Uterus (tissue), 2 donors: Measurements from ENCODE around the gene NFATC1.

ENCODE experiments used
- POLR2A ChIP-seq, 2 donors: fragments of 450-650 bp; IDR thresholded peaks; one replicate each; pipeline ENCODE4 v1.6.1; 2016; ENCODE audit warnings: antibody characterized with exemption in 2 of 2, mild to moderate bottlenecking in 1 of 2, moderate library complexity in 1 of 2
- TF ChIP-seq, protein P1 (sequence below), 4 experiments: fragments of 200-600 bp in 2 of 4; fragments of 450-650 bp in 2 of 4; sonication (generic) in 2 of 4; IDR thresholded peaks; one replicate each; pipeline ENCODE4 v1.5.1; 2016 to 2019; ENCODE audit warnings: antibody characterized with exemption in 4 of 4, mild to moderate bottlenecking in 2 of 4, moderate library complexity in 1 of 4

GRCh38 chr18:79393635-79394533 is 1.8 kb upstream of the NFATC1 start:
- peak in 1 of 2 donors; percentile 64 for TF ChIP-seq POLR2A (IDR thresholded peaks at IDR 0.05)
- TF ChIP-seq, protein P1, sequence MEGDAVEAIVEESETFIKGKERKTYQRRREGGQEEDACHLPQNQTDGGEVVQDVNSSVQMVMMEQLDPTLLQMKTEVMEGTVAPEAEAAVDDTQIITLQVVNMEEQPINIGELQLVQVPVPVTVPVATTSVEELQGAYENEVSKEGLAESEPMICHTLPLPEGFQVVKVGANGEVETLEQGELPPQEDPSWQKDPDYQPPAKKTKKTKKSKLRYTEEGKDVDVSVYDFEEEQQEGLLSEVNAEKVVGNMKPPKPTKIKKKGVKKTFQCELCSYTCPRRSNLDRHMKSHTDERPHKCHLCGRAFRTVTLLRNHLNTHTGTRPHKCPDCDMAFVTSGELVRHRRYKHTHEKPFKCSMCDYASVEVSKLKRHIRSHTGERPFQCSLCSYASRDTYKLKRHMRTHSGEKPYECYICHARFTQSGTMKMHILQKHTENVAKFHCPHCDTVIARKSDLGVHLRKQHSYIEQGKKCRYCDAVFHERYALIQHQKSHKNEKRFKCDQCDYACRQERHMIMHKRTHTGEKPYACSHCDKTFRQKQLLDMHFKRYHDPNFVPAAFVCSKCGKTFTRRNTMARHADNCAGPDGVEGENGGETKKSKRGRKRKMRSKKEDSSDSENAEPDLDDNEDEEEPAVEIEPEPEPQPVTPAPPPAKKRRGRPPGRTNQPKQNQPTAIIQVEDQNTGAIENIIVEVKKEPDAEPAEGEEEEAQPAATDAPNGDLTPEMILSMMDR (IDR thresholded peaks at IDR 0.05) = no peak
